Stimulated activated CD8-positive, alpha-beta memory T cell treated with anti-CD3 and anti-CD28 coated beads, Interleukin-12 subunit alpha, Interleukin-12 subunit beta, amount 100 ng/mL, for 24 hours (primary cell): ENCODE results near the gene LIG3.
"Not testable (repeated sequence)": the region's sequence is repeated elsewhere in the genome, so short reads cannot be mapped to it uniquely, and the experiment has no call there.

Experiments
- DNase-seq: peaks from one replicate; pipeline ENCODE4 v3.0.0-alpha.2; 2020; ENCODE audit errors: extremely low read depth

The LIG3 gene

GRCh38 chr17:34980353-34980680 is at the start of gene LIG3:
Gene LIG3, plus strand, starts transcription at chr17:34980512. Its CDS starts 2,494 bp downstream, at chr17:34983006.
- DNase-seq: peak; percentile 93

GRCh38 chr17:34950780-34951179 is 29.5 kb upstream of the LIG3 start:
- DNase-seq: not testable (repeated sequence)

- DNase-seq: no peak
Measured at GRCh38 chr17:34958438-34958837, 21.9 kb upstream of the LIG3 start.

GRCh38 chr17:34961093-34961911 is 19.0 kb upstream of the LIG3 start, which contains the start of the genes CCT6B and ZNF830:
Gene CCT6B, minus strand, starts transcription at chr17:34961460. Its CDS starts 67 bp downstream, at chr17:34961393.
Gene ZNF830, plus strand, starts transcription at chr17:34961540. Its CDS starts 27 bp downstream, at chr17:34961567.
- peak; percentile 78 for DNase-seq

GRCh38 chr17:34974179-34974578 is 6.1 kb upstream of the LIG3 start:
- DNase-seq: no peak

GRCh38 chr17:34974794-34975785 is 5.2 kb upstream of the LIG3 start:
- DNase-seq: no peak

- DNase-seq: no peak
Measured at GRCh38 chr17:34979153-34979552, 1.2 kb upstream of the LIG3 start.

- no peak for DNase-seq
Measured at GRCh38 chr17:34979650-34980352, 511 bp upstream of the LIG3 start.

GRCh38 chr17:34980681-34981537 is 597 bp downstream of the LIG3 start:
- DNase-seq: peak; percentile 50

- DNase-seq: no peak
Measured at GRCh38 chr17:34981538-34982241, 1.4 kb downstream of the LIG3 start.

GRCh38 chr17:34987232-34987631 is 6.9 kb downstream of the LIG3 start:
- no peak for DNase-seq

- DNase-seq: no peak
Measured at GRCh38 chr17:34988644-34989043, 8.3 kb downstream of the LIG3 start.

- no peak for DNase-seq
Measured at GRCh38 chr17:34989473-34989872, 9.2 kb downstream of the LIG3 start.

GRCh38 chr17:34990921-34991365 is 10.6 kb downstream of the LIG3 start:
- no peak for DNase-seq

- DNase-seq: no peak
Measured at GRCh38 chr17:34991606-34992005, 11.3 kb downstream of the LIG3 start.

- no peak for DNase-seq
Measured at GRCh38 chr17:34993031-34993430, 12.7 kb downstream of the LIG3 start.

GRCh38 chr17:34996422-34997285 is 16.3 kb downstream of the LIG3 start:
- no peak for DNase-seq

- no peak for DNase-seq
Measured at GRCh38 chr17:34997355-34997862, 17.1 kb downstream of the LIG3 start.

- peak; percentile 32 for DNase-seq
Measured at GRCh38 chr17:34998205-34998604, 17.9 kb downstream of the LIG3 start.
